BJ (cell line): ENCODE measurements around the gene SEMA6D. TPM values are rescaled to one million over a fixed set of nuclear protein-coding genes. Genes with fewer than 3 reads are reported as not detected.

ENCODE experiments used
- CTCF ChIA-PET: fragments of 350-600 bp; formaldehyde crosslinking; extraction: SDS; loops from one replicate; lab custom pipeline; 2021; ENCODE audit warnings: antibody characterized with exemption, inconsistent platforms; lab: Yijun Ruan, JAX
- POLR2A ChIA-PET: fragments of 300-600 bp; sonication (Branson Sonifier 250); formaldehyde crosslinking; extraction: SDS; loops from one replicate; lab custom pipeline; 2021; ENCODE audit warnings: antibody characterized with exemption; lab: Charles Lee
- DNase-seq: peaks from one replicate; pipeline ENCODE4 v3.0.0-alpha.2; 2011; ENCODE audit warnings: low read depth
- H3K27me3 ChIP-seq: 2 replicates; pipeline ENCODE4 v1.6.0; 2011; ENCODE audit warnings: low read length; ENCODE audit not compliant: control insufficient read depth, insufficient read depth
- H3K36me3 ChIP-seq: 2 replicates; pipeline ENCODE4 v1.5.1; 2011; ENCODE audit warnings: low read length; ENCODE audit not compliant: control insufficient read depth, insufficient read depth
- H3K4me3 ChIP-seq: 2 replicates; pipeline ENCODE4 v1.5.1; 2011; ENCODE audit warnings: low read depth, mild to moderate bottlenecking, control low read depth, low read length
- CTCF ChIP-seq: IDR thresholded peaks from 2 replicates; pipeline ENCODE4 v1.5.1; 2011; ENCODE audit warnings: low read depth, mild to moderate bottlenecking, control low read depth, inconsistent platforms, low read length, moderate library complexity; ENCODE audit not compliant: insufficient read depth
- polyA plus RNA-seq: library from polyadenylated mRNA; depleted of rRNA; stranded (reverse); fragments of >200 nt; gene quantifications from 2 replicates; pipeline ENCODE4 v1.2.3, GENCODE V29; 2011

The SEMA6D gene
- polyA plus RNA-seq, 1 experiment = 1.1 TPM

DNA sequence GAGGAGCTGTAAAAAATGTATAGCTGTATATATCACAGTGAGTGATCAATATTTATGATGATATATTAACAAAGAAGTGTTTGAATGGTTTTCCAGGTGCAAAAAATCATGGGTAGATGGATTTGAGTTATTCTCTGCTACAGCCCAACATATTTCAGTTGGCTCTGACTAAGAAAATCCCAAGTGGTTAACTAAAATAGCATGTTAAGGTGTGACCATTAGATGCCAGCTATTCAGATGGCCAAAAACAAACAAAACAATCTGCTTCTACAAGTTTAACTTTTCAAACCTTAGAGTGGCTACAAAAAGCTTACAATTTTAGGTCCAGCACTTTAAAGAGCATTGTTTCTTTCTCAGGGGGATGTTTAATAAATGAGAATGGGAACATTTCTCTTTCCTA lies 67.5 kb downstream of the SEMA6D start:
- ChIA-PET POLR2A (no interaction called here), CTCF (no interaction called here)
- TF ChIP-seq CTCF = no peak

DNA sequence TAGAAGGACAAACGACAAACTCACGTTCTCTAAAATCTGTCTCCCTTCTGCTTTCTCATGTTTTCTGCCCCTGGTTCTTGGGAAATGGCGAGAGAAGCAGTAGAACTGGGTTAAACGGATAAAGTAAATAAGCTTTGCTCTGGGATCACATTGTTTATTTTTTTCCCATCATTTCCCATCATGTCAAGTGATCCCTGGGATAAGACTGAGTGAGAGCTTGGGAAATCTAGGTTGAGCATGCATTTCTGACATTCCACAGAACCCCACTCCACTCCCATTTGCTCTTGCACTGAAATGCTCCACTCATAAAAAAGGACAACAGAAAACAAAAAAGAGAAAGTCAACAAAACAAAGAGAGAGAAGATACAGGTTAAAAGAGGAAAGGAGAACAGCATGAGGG lies 69.1 kb downstream of the SEMA6D start:
- Histone ChIP-seq H3K27me3 (no peaks in the 10 kb centered on the region), H3K4me3 (no peak overlapping the region), H3K36me3 (no peaks in the 10 kb centered on the region)
- no peak for DNase-seq
- ChIA-PET POLR2A (no interaction called here), CTCF (no interaction called here)
- no peak for TF ChIP-seq CTCF

More for the DNA sequence above, 67.5 kb downstream of the SEMA6D start:
- Histone ChIP-seq H3K36me3 (no peaks in the 10 kb centered on the region), H3K4me3 (no peak overlapping the region), H3K27me3 (no peaks in the 10 kb centered on the region)
- DNase-seq = no peak

- no peaks in the 10 kb centered on the region for H3K27me3 ChIP-seq
- TF ChIP-seq CTCF = no peak
- CTCF ChIA-PET = no interaction called here
Measured at GRCh38 chr15:47787875-47788274, 70.6 kb downstream of the SEMA6D start.

GRCh38 chr15:47788685-47789084 lies 71.4 kb downstream of the SEMA6D start:
- Histone ChIP-seq H3K36me3 (no peaks in the 10 kb centered on the region), H3K4me3 (no peak overlapping the region), H3K27me3 (no peaks in the 10 kb centered on the region)
- ChIA-PET CTCF (no interaction called here), POLR2A (no interaction called here)
- DNase-seq = no peak
- TF ChIP-seq CTCF = no peak

More at GRCh38 chr15:47787875-47788274, 70.6 kb downstream of the SEMA6D start:
- DNase-seq = no peak
- Histone ChIP-seq H3K36me3 (no peaks in the 10 kb centered on the region), H3K4me3 (no peak overlapping the region)
- POLR2A ChIA-PET = no interaction called here

DNA sequence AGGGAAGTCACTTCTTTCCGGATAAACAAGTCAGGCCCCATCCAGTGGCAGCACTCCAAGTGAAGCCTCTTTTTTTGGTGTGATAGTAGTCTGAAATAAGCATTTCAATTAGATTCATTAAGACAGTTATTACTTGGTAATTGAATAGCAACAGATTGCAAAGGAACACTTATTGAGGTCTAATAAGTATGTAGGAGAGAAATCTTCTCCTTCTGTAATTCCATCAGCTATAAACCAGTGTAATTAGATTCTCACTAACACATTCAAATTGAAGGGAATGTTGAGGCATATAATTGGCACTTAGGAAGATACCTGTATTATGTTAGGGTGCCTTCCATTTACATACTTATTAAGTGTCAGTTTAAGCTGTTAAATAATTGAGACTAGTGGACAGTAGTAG lies 73.9 kb downstream of the SEMA6D start:
- H3K36me3 ChIP-seq = no peaks in the 10 kb centered on the region
- no peaks in the 10 kb centered on the region for H3K27me3 ChIP-seq
- CTCF ChIA-PET = no interaction called here
- DNase-seq = no peak
- POLR2A ChIA-PET = no interaction called here
- H3K4me3 ChIP-seq = no peak overlapping the region
- TF ChIP-seq CTCF = no peak
